GM20431 (cell line): ENCODE measurements around the gene TP53BP1.
"Not testable (repeated sequence)": the region's sequence is repeated elsewhere in the genome, so short reads cannot be mapped to it uniquely, and the experiment has no call there.

Experiments
- in situ Hi-C: fragments of 300-500 bp; cut with MseI, MboI; formaldehyde crosslinking; loops from one replicate; pipeline ENCODE4 v1.15.0; 2020; ENCODE audit warnings: low sequenced_read_pairs; ENCODE audit not compliant: unreplicated experiment

TP53BP1 gene, protein sequence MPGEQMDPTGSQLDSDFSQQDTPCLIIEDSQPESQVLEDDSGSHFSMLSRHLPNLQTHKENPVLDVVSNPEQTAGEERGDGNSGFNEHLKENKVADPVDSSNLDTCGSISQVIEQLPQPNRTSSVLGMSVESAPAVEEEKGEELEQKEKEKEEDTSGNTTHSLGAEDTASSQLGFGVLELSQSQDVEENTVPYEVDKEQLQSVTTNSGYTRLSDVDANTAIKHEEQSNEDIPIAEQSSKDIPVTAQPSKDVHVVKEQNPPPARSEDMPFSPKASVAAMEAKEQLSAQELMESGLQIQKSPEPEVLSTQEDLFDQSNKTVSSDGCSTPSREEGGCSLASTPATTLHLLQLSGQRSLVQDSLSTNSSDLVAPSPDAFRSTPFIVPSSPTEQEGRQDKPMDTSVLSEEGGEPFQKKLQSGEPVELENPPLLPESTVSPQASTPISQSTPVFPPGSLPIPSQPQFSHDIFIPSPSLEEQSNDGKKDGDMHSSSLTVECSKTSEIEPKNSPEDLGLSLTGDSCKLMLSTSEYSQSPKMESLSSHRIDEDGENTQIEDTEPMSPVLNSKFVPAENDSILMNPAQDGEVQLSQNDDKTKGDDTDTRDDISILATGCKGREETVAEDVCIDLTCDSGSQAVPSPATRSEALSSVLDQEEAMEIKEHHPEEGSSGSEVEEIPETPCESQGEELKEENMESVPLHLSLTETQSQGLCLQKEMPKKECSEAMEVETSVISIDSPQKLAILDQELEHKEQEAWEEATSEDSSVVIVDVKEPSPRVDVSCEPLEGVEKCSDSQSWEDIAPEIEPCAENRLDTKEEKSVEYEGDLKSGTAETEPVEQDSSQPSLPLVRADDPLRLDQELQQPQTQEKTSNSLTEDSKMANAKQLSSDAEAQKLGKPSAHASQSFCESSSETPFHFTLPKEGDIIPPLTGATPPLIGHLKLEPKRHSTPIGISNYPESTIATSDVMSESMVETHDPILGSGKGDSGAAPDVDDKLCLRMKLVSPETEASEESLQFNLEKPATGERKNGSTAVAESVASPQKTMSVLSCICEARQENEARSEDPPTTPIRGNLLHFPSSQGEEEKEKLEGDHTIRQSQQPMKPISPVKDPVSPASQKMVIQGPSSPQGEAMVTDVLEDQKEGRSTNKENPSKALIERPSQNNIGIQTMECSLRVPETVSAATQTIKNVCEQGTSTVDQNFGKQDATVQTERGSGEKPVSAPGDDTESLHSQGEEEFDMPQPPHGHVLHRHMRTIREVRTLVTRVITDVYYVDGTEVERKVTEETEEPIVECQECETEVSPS (N-terminal part only)

DNA sequence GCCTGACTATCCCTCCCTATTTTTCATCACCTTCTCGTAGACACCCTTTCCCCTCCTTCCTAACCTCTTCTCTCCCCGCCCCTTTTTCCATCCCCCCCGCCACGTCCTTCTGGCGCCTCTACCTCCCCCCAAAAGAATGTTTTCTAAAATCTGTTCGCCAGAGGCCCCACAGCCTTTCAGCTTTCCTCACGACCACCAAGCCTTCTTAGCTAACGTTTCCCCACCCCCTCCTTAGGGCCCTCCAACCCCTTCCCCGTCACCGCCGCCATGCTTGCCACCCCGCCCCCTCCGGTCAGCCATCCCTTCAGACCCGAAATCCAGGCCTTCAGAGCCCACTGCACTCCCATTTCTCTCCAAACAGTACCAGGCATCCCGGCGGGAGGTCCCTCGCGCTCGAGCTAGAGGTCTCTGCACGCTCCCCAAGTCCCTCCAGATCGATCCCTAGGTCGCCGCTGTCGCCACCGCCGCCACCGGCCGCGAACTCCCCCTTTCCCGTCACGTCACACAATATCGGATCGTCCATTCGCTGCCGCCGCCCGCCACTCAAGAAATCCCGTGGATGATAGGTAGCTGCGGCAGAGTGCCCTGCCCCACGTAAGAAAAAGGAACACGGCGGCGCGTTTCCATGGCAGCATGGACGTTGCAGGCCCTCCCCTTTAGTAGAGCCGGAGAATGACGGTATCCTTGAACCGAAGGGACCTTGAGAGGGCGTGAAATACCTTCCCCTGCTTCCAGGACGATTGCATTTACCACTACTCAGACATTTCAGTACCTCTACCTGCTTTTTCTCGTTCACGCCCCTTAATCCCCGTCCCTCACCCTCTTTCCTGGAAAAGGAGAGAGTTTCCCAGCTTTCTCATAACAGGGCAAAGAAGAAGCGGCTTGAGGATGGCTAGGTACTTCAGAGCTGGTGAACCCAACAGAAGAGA lies at the start of gene TP53BP1:
TP53BP1 (minus strand) TSS at position 484 of the 929 bp plus-strand sequence; CDS start at position 371, 113 bp downstream.
- in situ Hi-C loops: no loop called here

- in situ Hi-C loops: no loop called here
Measured at GRCh38 chr15:43541785-43542184, 48.8 kb upstream of the TP53BP1 start.

- in situ Hi-C loops: no loop called here
Measured at GRCh38 chr15:43538091-43538490, 45.1 kb upstream of the TP53BP1 start.

GRCh38 chr15:43534897-43535296 lies 41.9 kb upstream of the TP53BP1 start:
- in situ Hi-C loops: no loop called here

DNA sequence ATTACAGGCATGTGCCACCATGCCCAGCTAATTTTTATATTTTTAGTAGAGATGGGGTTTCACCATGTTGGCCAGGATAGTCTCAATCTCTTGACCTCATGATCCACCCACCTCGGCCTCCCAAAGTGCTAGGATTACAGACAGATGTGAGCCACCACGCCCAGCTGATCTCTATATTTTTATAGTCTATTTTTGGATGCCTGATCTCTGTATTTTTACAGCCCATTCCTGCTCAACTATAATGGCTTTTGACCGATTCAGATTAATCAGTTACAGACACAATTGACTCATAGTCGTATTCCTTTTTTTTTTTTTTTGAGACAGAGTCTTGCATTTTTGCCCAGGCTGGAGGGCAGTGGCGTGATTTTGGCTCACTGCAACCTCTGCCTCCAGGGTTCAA lies 39.9 kb upstream of the TP53BP1 start:
- in situ Hi-C loops: not testable (repeated sequence)

GRCh38 chr15:43531018-43531670 lies 38.2 kb upstream of the TP53BP1 start:
- in situ Hi-C loops: no loop called here

DNA sequence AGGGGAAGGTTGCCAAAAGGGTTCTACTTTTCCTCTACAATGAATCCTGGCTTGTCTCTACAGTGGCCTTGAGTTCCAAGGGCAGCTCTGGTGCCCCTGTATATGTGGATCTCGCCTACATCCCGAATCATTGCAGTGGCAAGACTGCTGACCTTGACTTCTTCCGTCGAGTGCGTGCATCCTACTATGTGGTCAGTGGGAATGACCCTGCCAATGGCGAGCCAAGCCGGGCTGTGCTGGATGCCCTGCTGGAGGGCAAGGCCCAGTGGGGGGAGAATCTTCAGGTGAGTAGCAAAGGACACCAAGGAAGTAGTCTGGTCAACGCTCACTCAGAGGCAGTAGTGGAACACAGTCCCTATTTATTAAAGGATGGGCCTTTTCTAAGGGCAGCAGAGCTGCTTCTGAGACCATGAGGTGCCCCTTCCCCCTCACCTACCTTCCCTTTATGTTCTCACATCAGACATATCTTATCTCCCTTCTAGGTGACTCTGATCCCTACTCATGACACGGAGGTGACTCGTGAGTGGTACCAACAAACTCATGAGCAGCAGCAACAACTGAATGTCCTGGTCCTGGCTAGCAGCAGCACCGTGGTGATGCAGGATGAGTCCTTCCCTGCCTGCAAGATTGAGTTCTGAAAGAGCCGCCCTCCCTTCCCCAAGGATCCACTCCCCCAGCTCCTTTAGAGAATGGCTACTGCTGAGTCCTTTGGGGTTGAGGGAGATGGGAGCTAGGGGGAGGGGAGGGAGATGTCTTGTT lies 36.8 kb upstream of the TP53BP1 start:
- in situ Hi-C loops: no loop called here

DNA sequence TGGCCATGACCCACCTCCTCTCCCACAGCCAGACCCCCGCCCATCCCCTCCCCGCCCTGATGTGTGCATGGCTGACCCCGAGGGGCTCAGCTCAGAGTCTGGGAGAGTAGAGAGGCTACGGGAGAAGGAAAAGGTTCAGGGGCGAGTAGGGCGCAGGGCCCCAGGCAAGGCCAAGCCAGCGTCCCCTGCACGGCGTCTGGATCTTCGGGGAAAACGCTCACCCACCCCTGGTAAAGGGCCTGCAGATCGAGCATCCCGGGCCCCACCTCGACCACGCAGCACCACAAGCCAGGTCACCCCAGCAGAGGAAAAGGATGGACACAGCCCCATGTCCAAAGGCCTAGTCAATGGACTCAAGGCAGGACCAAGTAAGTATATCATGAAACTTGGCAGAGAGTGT lies 36.2 kb upstream of the TP53BP1 start:
- in situ Hi-C loops: no loop called here

GRCh38 chr15:43528542-43529007 lies 35.6 kb upstream of the TP53BP1 start:
- in situ Hi-C loops: no loop called here

- in situ Hi-C loops: no loop called here
Measured at GRCh38 chr15:43527802-43528541, 35.0 kb upstream of the TP53BP1 start.

- in situ Hi-C loops: no loop called here
Measured at GRCh38 chr15:43527016-43527801, 34.3 kb upstream of the TP53BP1 start.

DNA sequence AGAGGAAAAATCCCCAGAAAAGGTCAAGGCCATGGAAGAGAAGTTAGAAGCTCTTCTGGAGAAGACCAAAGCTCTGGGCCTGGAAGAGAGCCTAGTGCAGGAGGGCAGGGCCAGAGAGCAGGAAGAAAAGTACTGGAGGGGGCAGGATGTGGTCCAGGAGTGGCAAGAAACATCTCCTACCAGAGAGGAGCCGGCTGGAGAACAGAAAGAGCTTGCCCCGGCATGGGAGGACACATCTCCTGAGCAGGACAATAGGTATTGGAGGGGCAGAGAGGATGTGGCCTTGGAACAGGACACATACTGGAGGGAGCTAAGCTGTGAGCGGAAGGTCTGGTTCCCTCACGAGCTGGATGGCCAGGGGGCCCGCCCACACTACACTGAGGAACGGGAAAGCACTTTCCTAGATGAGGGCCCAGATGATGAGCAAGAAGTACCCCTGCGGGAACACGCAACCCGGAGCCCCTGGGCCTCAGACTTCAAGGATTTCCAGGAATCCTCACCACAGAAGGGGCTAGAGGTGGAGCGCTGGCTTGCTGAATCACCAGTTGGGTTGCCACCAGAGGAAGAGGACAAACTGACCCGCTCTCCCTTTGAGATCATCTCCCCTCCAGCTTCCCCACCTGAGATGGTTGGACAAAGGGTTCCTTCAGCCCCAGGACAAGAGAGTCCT lies 33.4 kb upstream of the TP53BP1 start:
- in situ Hi-C loops: no loop called here

DNA sequence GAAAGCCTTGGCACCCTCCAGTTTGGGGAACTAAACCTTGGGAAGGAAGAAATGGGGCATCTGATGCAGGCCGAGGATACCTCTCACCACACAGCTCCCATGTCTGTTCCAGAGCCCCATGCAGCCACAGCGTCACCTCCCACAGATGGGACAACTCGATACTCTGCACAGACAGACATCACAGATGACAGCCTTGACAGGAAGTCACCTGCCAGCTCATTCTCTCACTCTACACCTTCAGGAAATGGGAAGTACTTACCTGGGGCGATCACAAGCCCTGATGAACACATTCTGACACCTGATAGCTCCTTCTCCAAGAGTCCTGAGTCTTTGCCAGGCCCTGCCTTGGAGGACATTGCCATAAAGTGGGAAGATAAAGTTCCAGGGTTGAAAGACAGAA lies 32.2 kb upstream of the TP53BP1 start:
- in situ Hi-C loops: no loop called here

GRCh38 chr15:43524254-43524845 lies 31.4 kb upstream of the TP53BP1 start:
- in situ Hi-C loops: no loop called here

DNA sequence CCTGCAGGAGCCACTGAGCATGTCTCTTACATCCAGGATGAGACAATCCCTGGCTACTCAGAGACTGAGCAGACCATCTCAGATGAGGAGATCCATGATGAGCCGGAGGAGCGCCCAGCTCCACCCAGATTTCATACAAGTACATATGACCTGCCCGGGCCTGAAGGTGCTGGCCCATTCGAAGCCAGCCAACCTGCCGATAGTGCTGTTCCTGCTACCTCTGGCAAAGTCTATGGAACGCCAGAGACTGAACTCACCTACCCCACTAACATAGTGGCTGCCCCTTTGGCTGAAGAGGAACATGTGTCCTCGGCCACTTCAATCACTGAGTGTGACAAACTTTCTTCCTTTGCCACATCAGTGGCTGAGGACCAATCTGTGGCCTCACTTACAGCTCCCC lies 30.7 kb upstream of the TP53BP1 start:
- in situ Hi-C loops: no loop called here

DNA sequence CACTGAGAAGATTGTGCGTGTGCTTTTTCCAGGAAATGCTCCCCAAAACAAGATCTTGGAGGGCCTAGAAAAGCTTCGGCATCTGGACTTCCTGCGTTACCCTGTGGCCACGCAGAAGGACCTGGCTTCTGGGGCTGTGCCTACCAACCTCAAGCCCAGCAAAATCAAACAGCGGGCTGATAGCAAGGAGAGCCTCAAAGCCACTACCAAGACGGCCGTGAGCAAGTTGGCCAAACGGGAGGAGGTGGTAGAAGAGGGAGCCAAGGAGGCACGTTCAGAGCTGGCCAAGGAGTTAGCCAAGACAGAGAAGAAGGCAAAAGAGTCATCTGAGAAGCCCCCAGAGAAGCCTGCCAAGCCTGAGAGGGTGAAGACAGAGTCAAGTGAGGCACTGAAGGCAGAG lies 29.3 kb upstream of the TP53BP1 start:
- in situ Hi-C loops: no loop called here
